ENCODE measurements around the gene ZNRF3.

DNA sequence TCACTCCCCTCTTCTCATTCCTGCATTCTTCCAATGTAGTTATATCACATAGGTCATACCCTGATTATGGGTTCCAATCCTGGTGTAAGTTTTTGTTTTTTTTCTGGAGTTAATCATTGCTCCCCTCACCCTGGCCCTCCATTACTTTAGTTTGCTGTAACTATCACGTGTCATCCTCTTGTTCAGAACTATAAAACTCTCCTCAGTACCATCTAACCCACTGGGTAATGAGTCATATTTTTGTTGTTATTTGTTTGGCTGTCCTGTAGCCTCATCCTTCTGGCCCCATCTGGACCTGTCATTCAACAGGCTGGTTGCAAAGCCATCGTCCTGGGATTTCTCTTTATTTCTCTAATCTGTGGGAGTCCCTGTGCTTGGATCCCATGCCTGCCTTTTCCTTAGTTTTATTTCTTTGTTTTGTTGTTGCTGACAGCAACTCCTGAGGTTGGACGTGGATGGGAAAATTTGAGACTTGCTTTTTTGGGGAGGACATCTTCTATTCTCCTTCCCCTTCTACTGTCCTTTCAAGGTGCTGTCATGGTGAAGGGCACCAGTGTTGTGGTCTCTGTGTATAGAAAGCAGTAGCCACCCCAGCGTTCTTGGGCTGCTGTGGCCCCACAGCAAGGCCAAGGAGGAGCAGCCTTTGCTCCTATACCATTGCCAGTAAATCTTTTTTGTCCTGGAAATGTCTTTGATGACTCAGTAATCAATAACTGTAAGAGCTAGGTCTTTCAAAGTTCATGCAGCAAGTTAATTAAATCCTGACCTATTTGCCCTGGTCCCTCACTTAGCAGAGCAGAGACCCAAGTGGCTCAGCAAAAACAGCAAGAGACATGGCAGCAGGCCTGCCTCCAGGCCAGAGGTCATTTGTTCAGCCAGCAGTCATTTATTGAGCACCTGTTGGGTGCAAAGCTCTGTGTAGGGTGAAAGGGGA lies 95.8 kb downstream of the ZNRF3 start:
- TF ChIP-seq POLR2AphosphoS5 (IDR thresholded peaks at IDR 0.05; ENCODE audit: low read depth, low read length) (no peak), POLR2A (IDR thresholded peaks at IDR 0.05; ENCODE audit: low read depth, low read length) (no peak), TAF1 (IDR thresholded peaks at IDR 0.05; ENCODE audit: low read depth, low read length) (no peak)
